AG09309 (cell line): Measurements from ENCODE around the gene SHB.

Experiments used
- DNase-seq: peaks from one replicate; pipeline ENCODE4 v3.0.0-alpha.2; 2010; ENCODE audit warnings: low read depth
- H3K4me3 ChIP-seq: 2 replicates; pipeline ENCODE4 v1.5.1; 2011; ENCODE audit warnings: mild to moderate bottlenecking, low read depth, low read length, moderate library complexity; ENCODE audit not compliant: control insufficient read depth
- TF ChIP-seq, protein P1 (sequence below): IDR thresholded peaks from 2 replicates; pipeline ENCODE4 v1.5.1; 2011; ENCODE audit warnings: mild to moderate bottlenecking, low read depth, low read length, inconsistent platforms; ENCODE audit not compliant: insufficient read depth, control insufficient read depth; ENCODE audit errors: missing control alignments

Gene SHB

DNA sequence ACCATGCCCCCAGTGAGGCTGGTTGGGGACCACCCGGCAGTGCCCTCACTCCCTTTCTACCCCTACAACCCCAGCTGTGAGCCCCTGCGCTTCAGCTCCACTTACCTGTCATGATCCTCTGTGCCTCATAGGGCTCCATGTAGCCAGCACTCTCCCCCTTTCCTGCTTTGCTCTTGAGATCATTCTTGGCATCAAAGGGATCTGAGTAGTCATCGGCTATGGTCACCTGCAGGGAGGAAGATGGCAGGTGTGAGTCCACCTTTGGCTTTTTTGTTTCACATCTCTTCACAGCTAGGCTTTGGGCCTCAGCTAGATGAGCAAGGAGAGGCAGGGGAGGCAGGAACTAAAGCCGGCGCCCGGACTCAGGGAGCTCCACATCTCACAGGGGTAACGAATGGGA, 53.1 kb downstream of the SHB start:
- TF ChIP-seq, protein P1, sequence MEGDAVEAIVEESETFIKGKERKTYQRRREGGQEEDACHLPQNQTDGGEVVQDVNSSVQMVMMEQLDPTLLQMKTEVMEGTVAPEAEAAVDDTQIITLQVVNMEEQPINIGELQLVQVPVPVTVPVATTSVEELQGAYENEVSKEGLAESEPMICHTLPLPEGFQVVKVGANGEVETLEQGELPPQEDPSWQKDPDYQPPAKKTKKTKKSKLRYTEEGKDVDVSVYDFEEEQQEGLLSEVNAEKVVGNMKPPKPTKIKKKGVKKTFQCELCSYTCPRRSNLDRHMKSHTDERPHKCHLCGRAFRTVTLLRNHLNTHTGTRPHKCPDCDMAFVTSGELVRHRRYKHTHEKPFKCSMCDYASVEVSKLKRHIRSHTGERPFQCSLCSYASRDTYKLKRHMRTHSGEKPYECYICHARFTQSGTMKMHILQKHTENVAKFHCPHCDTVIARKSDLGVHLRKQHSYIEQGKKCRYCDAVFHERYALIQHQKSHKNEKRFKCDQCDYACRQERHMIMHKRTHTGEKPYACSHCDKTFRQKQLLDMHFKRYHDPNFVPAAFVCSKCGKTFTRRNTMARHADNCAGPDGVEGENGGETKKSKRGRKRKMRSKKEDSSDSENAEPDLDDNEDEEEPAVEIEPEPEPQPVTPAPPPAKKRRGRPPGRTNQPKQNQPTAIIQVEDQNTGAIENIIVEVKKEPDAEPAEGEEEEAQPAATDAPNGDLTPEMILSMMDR = no peak
- no peak overlapping the region for H3K4me3 ChIP-seq
- DNase-seq = no peak

DNA sequence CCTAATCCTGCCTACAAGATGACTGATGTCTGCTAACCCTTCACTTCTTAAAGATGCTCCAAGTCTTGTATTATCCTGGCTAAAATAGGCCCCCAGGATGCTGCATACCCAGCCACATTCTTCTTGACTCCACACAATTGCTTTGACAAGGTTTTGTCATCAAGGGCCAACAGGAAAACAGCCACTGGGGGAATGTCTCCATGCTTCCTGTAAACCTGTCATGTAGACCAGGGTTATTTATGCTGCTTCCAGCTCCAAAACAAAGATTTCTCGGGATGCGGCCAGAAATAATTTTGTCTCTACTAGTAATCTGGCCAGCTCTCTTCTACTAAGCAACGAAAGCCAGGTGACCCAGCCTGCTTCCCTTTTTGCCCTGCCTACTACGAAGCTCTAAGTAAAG, 53.8 kb downstream of the SHB start:
- TF ChIP-seq, protein P1 = no peak

DNA sequence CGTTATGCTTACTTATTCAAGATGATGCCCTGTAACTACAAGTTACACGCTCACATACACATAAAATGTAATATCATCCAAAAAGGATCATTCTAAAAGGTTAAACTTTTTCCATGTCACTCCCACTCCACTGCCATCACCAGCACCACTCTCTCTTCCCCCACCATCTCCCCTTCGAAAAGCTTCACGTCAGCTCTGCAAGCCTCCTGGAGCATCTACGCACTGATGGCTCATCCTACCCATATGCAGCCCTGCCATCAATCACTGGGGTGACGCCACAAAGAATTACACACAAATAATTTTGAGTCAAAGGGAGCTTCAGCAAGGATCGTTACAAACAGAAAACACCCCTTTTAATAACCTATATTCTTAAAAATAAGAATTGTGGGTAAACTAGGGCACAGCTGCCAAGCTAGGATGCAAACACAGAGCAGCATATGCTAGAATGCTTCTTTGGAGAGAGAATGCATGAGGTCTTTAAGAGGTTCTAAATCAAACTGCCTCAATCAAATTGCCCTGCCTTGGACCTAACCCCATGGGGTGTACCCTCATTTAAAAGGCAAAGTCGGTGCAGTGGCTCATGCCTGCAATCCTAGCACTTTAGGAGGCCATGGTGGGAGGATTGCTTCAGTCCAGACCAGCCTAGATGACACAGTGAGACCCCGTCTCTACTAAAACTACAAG, 56.1 kb downstream of the SHB start:
- TF ChIP-seq, protein P1 = no peak
- no peak overlapping the region for H3K4me3 ChIP-seq
- no peak for DNase-seq

More for the DNA sequence above, 53.8 kb downstream of the SHB start:
- no peak overlapping the region for H3K4me3 ChIP-seq
- DNase-seq = no peak

DNA sequence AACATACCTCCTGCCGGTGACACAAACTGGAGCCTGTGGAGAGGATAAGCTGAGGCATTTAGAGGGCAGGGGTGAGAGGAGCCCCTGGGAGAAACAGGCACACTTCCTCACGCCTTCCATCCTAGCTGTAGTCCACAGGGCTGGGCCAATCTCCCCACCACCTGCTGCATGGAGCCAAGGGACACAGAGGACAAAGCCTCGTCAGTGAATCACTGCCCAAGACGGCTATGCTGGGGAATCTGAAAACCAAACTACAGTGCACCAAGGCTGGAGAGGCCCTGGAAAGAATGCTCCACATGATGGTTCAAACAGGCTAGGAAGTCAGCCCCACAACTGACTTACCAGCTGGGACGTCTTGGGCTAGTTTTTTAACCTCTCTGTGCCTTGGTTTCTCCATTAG, 57.0 kb downstream of the SHB start:
- no peak for DNase-seq
- no peak overlapping the region for H3K4me3 ChIP-seq
- TF ChIP-seq, protein P1 = no peak

DNA sequence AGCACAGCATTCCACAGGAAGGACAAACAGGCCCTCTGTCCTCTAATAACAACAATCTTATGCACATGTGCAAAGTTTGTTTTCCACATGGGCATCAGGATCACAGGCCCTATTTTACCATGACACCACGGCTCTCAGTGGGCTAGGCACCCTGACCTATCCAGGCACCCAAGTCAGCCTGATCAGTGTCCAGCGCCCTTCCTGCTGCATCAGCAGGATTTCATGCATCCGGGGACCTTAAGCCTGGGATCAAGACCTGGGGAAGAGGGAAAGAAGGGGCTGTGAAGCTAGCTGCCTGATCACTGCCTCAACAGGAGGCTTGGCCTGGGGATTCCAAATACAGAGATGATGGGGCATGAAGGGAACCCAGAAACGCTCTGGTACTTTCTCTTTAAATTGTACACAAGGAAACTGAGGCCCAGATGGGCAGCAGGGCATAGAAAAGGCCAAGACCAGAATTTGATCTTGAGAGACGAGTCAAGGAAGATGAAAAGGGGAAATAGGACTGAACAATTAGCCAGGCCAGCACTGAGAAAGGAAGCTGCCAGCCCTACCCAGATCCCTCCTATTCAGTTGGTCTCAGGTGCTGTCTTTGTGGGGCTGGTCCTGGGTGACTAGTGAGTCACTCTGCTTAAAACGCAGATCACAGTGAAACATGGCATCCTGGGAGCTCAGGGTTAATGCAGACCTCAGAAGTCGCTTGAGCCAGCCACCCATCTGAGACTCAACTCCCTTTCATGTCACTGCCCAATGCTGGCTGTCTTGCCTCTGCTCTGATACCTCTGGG, 57.9 kb downstream of the SHB start:
- no peak for DNase-seq
- no peak overlapping the region for H3K4me3 ChIP-seq

DNA sequence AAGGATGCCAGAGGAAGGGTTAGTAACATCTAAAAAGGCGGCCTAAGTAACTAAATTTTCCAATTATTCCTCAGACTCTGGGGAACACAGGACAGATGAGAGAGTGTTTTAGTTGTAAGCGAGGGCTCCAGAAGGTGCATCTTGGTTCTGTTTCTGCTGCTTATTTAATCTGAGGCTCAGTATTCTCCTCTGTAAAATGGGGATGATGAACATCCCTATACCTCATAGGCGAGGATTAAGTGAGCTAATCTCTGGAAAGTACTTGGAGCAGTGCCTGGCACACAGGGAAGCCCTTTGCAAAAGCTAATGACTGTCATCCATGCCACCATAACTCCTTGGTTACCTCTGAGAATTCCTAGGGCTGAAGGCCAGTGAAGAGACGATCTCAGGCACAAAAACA, 59.0 kb downstream of the SHB start:
- DNase-seq = no peak
- no peak overlapping the region for H3K4me3 ChIP-seq
- TF ChIP-seq, protein P1 = no peak

More for the DNA sequence above, 57.9 kb downstream of the SHB start:
- TF ChIP-seq, protein P1 = no peak
